ENCODE measurements around the gene GALNT17.
"Not testable (repeated sequence)": the region's sequence is repeated elsewhere in the genome, so short reads cannot be mapped to it uniquely, and the experiment has no call there.

The GALNT17 gene

DNA sequence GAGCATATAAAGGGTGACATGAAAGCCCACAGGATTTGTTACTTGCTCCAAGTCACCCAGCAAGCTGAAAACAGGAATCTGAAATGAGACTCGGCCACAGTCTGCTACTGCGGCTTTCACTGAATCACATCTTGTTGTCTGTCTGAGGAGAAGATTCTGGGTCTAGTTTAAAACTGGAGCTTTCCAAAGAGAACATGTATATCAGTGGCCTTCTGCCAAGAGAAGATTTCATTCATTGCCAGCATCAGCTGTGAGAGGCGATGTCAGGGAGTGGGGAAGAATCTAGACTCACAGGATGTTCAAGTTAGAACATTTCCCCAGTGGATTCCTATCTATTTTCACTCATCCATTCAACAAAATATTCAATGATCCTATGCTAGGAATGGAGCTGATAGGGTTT, 122.8 kb downstream of the GALNT17 start:
- H3K23ac ChIP-seq (ENCODE audit: low read length in 2 of 2): no peak overlapping the region
- H2BK5ac ChIP-seq (ENCODE audit: low read depth, low read length, poor library complexity, severe bottlenecking): no peak overlapping the region
- H3K4ac ChIP-seq (ENCODE audit: low read depth in 1 of 2, low read length in 2 of 2): no peak overlapping the region
- H4K91ac ChIP-seq (ENCODE audit: low read length): no peak overlapping the region
- H4K8ac ChIP-seq (ENCODE audit: low read length): no peak overlapping the region
- H3K27ac ChIP-seq (ENCODE audit: low read length, poor library complexity, severe bottlenecking): no peak overlapping the region
- H3K14ac ChIP-seq (ENCODE audit: low read length in 2 of 2): no peak overlapping the region
- no peak for DNase-seq
- H2AK5ac ChIP-seq (ENCODE audit: low read length, severe bottlenecking): no peak overlapping the region
- no peaks in the 10 kb centered on the region for H3K4me1 ChIP-seq (ENCODE audit: control insufficient read depth, insufficient read depth, low read depth, low read length)
- no peaks in the 10 kb centered on the region for H3K79me1 ChIP-seq (replicated peaks; ENCODE audit: low read length, poor library complexity, severe bottlenecking)
- no peak overlapping the region for H3K4me2 ChIP-seq (ENCODE audit: low read length, poor library complexity, severe bottlenecking)
- no peak overlapping the region for H3K4me3 ChIP-seq (ENCODE audit: insufficient read depth in 1 of 2, low read depth in 1 of 2, low read length in 2 of 2)
- H3K9me3 ChIP-seq (ENCODE audit: control insufficient read depth, low read length): peaks cover 23% of the 10 kb centered on the region
- no peaks in the 10 kb centered on the region for H3K36me3 ChIP-seq (ENCODE audit: control insufficient read depth in 1 of 2, insufficient read depth in 2 of 2, low read depth in 1 of 2, low read length in 2 of 2)
- no peaks in the 10 kb centered on the region for H3K27me3 ChIP-seq (ENCODE audit: control insufficient read depth in 1 of 2, insufficient read depth in 1 of 2, low read length in 2 of 2)
- no peak overlapping the region for H2BK15ac ChIP-seq (ENCODE audit: low read depth, poor library complexity, severe bottlenecking)
- WGBS: 90% methylated on average over 2 of the region's 3 CpGs
- no peak overlapping the region for H2BK120ac ChIP-seq (ENCODE audit: low read depth, low read length)
- H3K9ac ChIP-seq (ENCODE audit: low read length): no peak overlapping the region
- no peak overlapping the region for H3K18ac ChIP-seq (ENCODE audit: low read depth in 1 of 2, low read length in 2 of 2)
- H2AFZ ChIP-seq (ENCODE audit: low read depth, low read length): no peak overlapping the region
- H2BK12ac ChIP-seq (ENCODE audit: low read length in 2 of 2): no peak overlapping the region

DNA sequence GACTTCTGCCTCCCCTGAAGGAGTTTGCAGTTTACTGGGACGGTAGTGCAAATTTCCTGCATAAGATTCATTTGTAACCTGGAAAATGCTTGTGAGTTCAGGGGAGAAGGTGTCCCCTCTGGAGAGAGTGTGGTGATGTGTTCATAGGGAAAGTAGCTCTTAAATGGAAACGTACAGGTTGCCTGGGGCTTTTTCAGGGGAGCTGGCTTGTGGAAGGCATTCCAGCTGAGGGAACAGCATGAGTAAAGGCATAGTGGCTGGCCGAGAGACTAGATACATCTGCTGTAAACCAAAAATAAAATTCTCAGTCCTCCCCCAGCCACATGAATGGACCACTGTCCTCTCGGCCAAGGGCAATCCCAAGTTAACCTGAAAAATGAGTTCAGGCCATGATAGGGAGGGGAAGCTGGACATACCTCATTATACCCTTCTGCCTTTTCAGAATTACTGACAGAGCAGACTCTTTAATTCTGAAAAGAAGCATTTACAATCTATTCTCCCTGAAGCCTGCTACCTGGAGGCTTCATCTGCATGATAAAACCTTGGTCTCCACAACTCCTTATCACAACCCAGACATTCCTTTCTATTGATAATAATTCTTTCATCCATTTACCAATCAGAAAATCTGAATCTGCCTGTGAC, 123.7 kb downstream of the GALNT17 start:
- no peak overlapping the region for H3K18ac ChIP-seq (ENCODE audit: low read depth in 1 of 2, low read length in 2 of 2)
- H3K79me1 ChIP-seq (replicated peaks; ENCODE audit: low read length, poor library complexity, severe bottlenecking): no peaks in the 10 kb centered on the region
- H2BK120ac ChIP-seq (ENCODE audit: low read depth, low read length): no peak overlapping the region
- WGBS: 72% methylated on average over 3 of the region's 4 CpGs
- H3K9ac ChIP-seq (ENCODE audit: low read length): no peak overlapping the region
- peaks cover 23% of the 10 kb centered on the region for H3K9me3 ChIP-seq (ENCODE audit: control insufficient read depth, low read length)
- no peak overlapping the region for H3K23ac ChIP-seq (ENCODE audit: low read length in 2 of 2)
- H3K36me3 ChIP-seq (ENCODE audit: control insufficient read depth in 1 of 2, insufficient read depth in 2 of 2, low read depth in 1 of 2, low read length in 2 of 2): no peaks in the 10 kb centered on the region
- H2BK15ac ChIP-seq (ENCODE audit: low read depth, poor library complexity, severe bottlenecking): no peak overlapping the region
- no peaks in the 10 kb centered on the region for H3K27me3 ChIP-seq (ENCODE audit: control insufficient read depth in 1 of 2, insufficient read depth in 1 of 2, low read length in 2 of 2)
- no peak for DNase-seq
- H3K4me1 ChIP-seq (ENCODE audit: control insufficient read depth, insufficient read depth, low read depth, low read length): no peaks in the 10 kb centered on the region
- no peak overlapping the region for H4K8ac ChIP-seq (ENCODE audit: low read length)
- H3K4me3 ChIP-seq (ENCODE audit: insufficient read depth in 1 of 2, low read depth in 1 of 2, low read length in 2 of 2): no peak overlapping the region
- no peak overlapping the region for H2BK12ac ChIP-seq (ENCODE audit: low read length in 2 of 2)
- H4K91ac ChIP-seq (ENCODE audit: low read length): no peak overlapping the region
- no peak overlapping the region for H3K4me2 ChIP-seq (ENCODE audit: low read length, poor library complexity, severe bottlenecking)
- H2AK5ac ChIP-seq (ENCODE audit: low read length, severe bottlenecking): no peak overlapping the region
- no peak overlapping the region for H2BK5ac ChIP-seq (ENCODE audit: low read depth, low read length, poor library complexity, severe bottlenecking)
- H3K4ac ChIP-seq (ENCODE audit: low read depth in 1 of 2, low read length in 2 of 2): no peak overlapping the region
- H3K14ac ChIP-seq (ENCODE audit: low read length in 2 of 2): no peak overlapping the region
- no peak overlapping the region for H2AFZ ChIP-seq (ENCODE audit: low read depth, low read length)
- no peak overlapping the region for H3K27ac ChIP-seq (ENCODE audit: low read length, poor library complexity, severe bottlenecking)

GRCh38 chr7:71261066-71261465, 129.1 kb downstream of the GALNT17 start:
- WGBS: 87% methylated on average over 7 of the region's 7 CpGs

GRCh38 chr7:71262834-71263233, 130.9 kb downstream of the GALNT17 start:
- H3K14ac ChIP-seq (ENCODE audit: low read length in 2 of 2); H3K18ac ChIP-seq (ENCODE audit: low read depth in 1 of 2, low read length in 2 of 2); H2AFZ ChIP-seq (ENCODE audit: low read depth, low read length); H3K4me3 ChIP-seq (ENCODE audit: insufficient read depth in 1 of 2, low read depth in 1 of 2, low read length in 2 of 2); H3K4me1 ChIP-seq (ENCODE audit: control insufficient read depth, insufficient read depth, low read depth, low read length); H4K8ac ChIP-seq (ENCODE audit: low read length); H2AK5ac ChIP-seq (ENCODE audit: low read length, severe bottlenecking); H3K27ac ChIP-seq (ENCODE audit: low read length, poor library complexity, severe bottlenecking); H3K23ac ChIP-seq (ENCODE audit: low read length in 2 of 2); H2BK12ac ChIP-seq (ENCODE audit: low read length in 2 of 2); H3K36me3 ChIP-seq (ENCODE audit: control insufficient read depth in 1 of 2, insufficient read depth in 2 of 2, low read depth in 1 of 2, low read length in 2 of 2); H3K9ac ChIP-seq (ENCODE audit: low read length); H3K27me3 ChIP-seq (ENCODE audit: control insufficient read depth in 1 of 2, insufficient read depth in 1 of 2, low read length in 2 of 2); H3K4ac ChIP-seq (ENCODE audit: low read depth in 1 of 2, low read length in 2 of 2); H4K91ac ChIP-seq (ENCODE audit: low read length); DNase-seq; H3K79me1 ChIP-seq (replicated peaks; ENCODE audit: low read length, poor library complexity, severe bottlenecking); H2BK120ac ChIP-seq (ENCODE audit: low read depth, low read length); H2BK5ac ChIP-seq (ENCODE audit: low read depth, low read length, poor library complexity, severe bottlenecking); H2BK15ac ChIP-seq (ENCODE audit: low read depth, poor library complexity, severe bottlenecking); H3K4me2 ChIP-seq (ENCODE audit: low read length, poor library complexity, severe bottlenecking): not testable (repeated sequence)
- H3K9me3 ChIP-seq (ENCODE audit: control insufficient read depth, low read length): peaks cover 18% of the 10 kb centered on the region
- WGBS: 75% methylated on average over 3 of the region's 5 CpGs

More at GRCh38 chr7:71261066-71261465, 129.1 kb downstream of the GALNT17 start:
- Histone ChIP-seq H3K9ac (ENCODE audit: low read length) (no peak overlapping the region), H3K79me1 (replicated peaks; ENCODE audit: low read length, poor library complexity, severe bottlenecking) (no peaks in the 10 kb centered on the region), H2AFZ (ENCODE audit: low read depth, low read length) (no peak overlapping the region), H3K27ac (ENCODE audit: low read length, poor library complexity, severe bottlenecking) (no peak overlapping the region), H2BK12ac (ENCODE audit: low read length in 2 of 2) (no peak overlapping the region), H3K4me1 (ENCODE audit: control insufficient read depth, insufficient read depth, low read depth, low read length) (no peaks in the 10 kb centered on the region), H2AK5ac (ENCODE audit: low read length, severe bottlenecking) (no peak overlapping the region), H2BK5ac (ENCODE audit: low read depth, low read length, poor library complexity, severe bottlenecking) (no peak overlapping the region), H3K23ac (ENCODE audit: low read length in 2 of 2) (no peak overlapping the region), H4K91ac (ENCODE audit: low read length) (no peak overlapping the region), H4K8ac (ENCODE audit: low read length) (no peak overlapping the region), H3K4ac (ENCODE audit: low read depth in 1 of 2, low read length in 2 of 2) (no peak overlapping the region), H2BK15ac (ENCODE audit: low read depth, poor library complexity, severe bottlenecking) (no peak overlapping the region), H3K27me3 (ENCODE audit: control insufficient read depth in 1 of 2, insufficient read depth in 1 of 2, low read length in 2 of 2) (no peaks in the 10 kb centered on the region), H3K36me3 (ENCODE audit: control insufficient read depth in 1 of 2, insufficient read depth in 2 of 2, low read depth in 1 of 2, low read length in 2 of 2) (no peaks in the 10 kb centered on the region), H3K4me2 (ENCODE audit: low read length, poor library complexity, severe bottlenecking) (no peak overlapping the region), H3K18ac (ENCODE audit: low read depth in 1 of 2, low read length in 2 of 2) (no peak overlapping the region), H3K14ac (ENCODE audit: low read length in 2 of 2) (no peak overlapping the region), H3K9me3 (ENCODE audit: control insufficient read depth, low read length) (peaks cover 19% of the 10 kb centered on the region), H3K4me3 (ENCODE audit: insufficient read depth in 1 of 2, low read depth in 1 of 2, low read length in 2 of 2) (no peak overlapping the region), H2BK120ac (ENCODE audit: low read depth, low read length) (no peak overlapping the region)
- DNase-seq: no peak
